GM23338 (cell line): ENCODE data around the gene AP1S1. TPM values are rescaled to one million over a fixed set of nuclear protein-coding genes. Genes with fewer than 3 reads are reported as not detected.

Source experiments
- ATAC-seq: fragments of 200-7000 bp; cut with Tn5 transposase; 3 replicates; pipeline ENCODE4 v1.9.1; 2020
- DNase-seq: peaks from one replicate; pipeline ENCODE4 v3.0.0-alpha.2; 2015; ENCODE audit warnings: low spot score
- H2AFZ ChIP-seq: fragments of 200-600 bp; sonication (generic); 2 replicates; pipeline ENCODE4 v1.8.0; 2016; ENCODE audit warnings: antibody characterized with exemption, mild to moderate bottlenecking, moderate library complexity
- H3F3A ChIP-seq: fragments of 200-600 bp; sonication (generic); replicated peaks from 2 replicates; pipeline ENCODE4 v1.8.0; 2017; ENCODE audit warnings: antibody characterized with exemption, mixed run types, low read depth
- H3K27ac ChIP-seq: fragments of 200-600 bp; sonication (generic); 2 replicates; pipeline ENCODE4 v1.6.1; 2016; ENCODE audit warnings: low read depth
- H3K27me3 ChIP-seq: fragments of 200-600 bp; sonication (generic); 2 replicates; pipeline ENCODE4 v1.8.0; 2016; ENCODE audit warnings: mild to moderate bottlenecking, mixed run types, moderate library complexity; ENCODE audit not compliant: insufficient read depth
- H3K36me3 ChIP-seq: fragments of 200-600 bp; sonication (generic); 2 replicates; pipeline ENCODE4 v1.8.0; 2016; ENCODE audit warnings: mild to moderate bottlenecking; ENCODE audit not compliant: insufficient read depth
- H3K4me1 ChIP-seq: fragments of 200-600 bp; sonication (generic); 2 replicates; pipeline ENCODE4 v1.8.0; 2016; ENCODE audit warnings: mild to moderate bottlenecking, moderate library complexity; ENCODE audit not compliant: insufficient read depth
- H3K4me2 ChIP-seq: fragments of 200-600 bp; sonication (generic); 2 replicates; pipeline ENCODE4 v1.7.1; 2017; ENCODE audit warnings: mixed run types
- H3K4me3 ChIP-seq: fragments of 200-600 bp; sonication (generic); 2 replicates; pipeline ENCODE4 v1.6.1; 2016; ENCODE audit warnings: mixed run types
- H3K79me2 ChIP-seq: fragments of 200-600 bp; sonication (generic); replicated peaks from 2 replicates; pipeline ENCODE4 v1.8.0; 2017; ENCODE audit warnings: mild to moderate bottlenecking; ENCODE audit not compliant: insufficient read depth
- H3K9me2 ChIP-seq: fragments of 200-600 bp; sonication (generic); 2 replicates; pipeline ENCODE4 v1.8.0; 2017; ENCODE audit not compliant: insufficient read depth
- H4K20me1 ChIP-seq: fragments of 200-600 bp; sonication (generic); replicated peaks from 2 replicates; pipeline ENCODE4 v1.8.0; 2017; ENCODE audit warnings: mild to moderate bottlenecking; ENCODE audit not compliant: insufficient read depth
- H3K27ac Mint-ChIP-seq: 2 replicates; pipeline ENCODE4 v1.8.0; 2020; ENCODE audit warnings: inconsistent platforms, mild to moderate bottlenecking, moderate library complexity, mixed read lengths
- H3K27me3 Mint-ChIP-seq: 3 replicates; pipeline ENCODE4 v1.8.0; 2022; ENCODE audit warnings: low read depth, mild to moderate bottlenecking, moderate library complexity, mixed read lengths, inconsistent platforms; ENCODE audit not compliant: insufficient read depth, poor library complexity
- H3K36me3 Mint-ChIP-seq: 3 replicates; pipeline ENCODE4 v1.8.0; 2021; ENCODE audit warnings: low read depth, mild to moderate bottlenecking, inconsistent platforms, moderate library complexity, mixed read lengths
- H3K4me1 Mint-ChIP-seq: 3 replicates; pipeline ENCODE4 v1.8.0; 2020; ENCODE audit warnings: mild to moderate bottlenecking, inconsistent platforms, mixed read lengths
- H3K4me3 Mint-ChIP-seq: 3 replicates; pipeline ENCODE4 v1.8.0; 2021; ENCODE audit warnings: moderate library complexity, mild to moderate bottlenecking, inconsistent platforms, mixed read lengths
- H3K9me3 Mint-ChIP-seq: 3 replicates; pipeline ENCODE4 v1.8.0; 2020; ENCODE audit warnings: moderate library complexity, mild to moderate bottlenecking, inconsistent platforms, mixed read lengths
- EZH2 ChIP-seq: fragments of 200-600 bp; sonication (generic); IDR thresholded peaks from one replicate; pipeline ENCODE4 v1.8.0; 2017; ENCODE audit warnings: antibody characterized with exemption, mild to moderate bottlenecking, low read depth; ENCODE audit not compliant: unreplicated experiment
- EZH2phosphoT487 ChIP-seq: fragments of 200-600 bp; sonication (generic); IDR thresholded peaks from one replicate; pipeline ENCODE4 v1.8.1; 2018; ENCODE audit warnings: antibody characterized with exemption; ENCODE audit not compliant: unreplicated experiment
- JUNB ChIP-seq: IDR thresholded peaks from one replicate; pipeline ENCODE4 v1.6.1; 2016; ENCODE audit warnings: antibody characterized with exemption; ENCODE audit not compliant: unreplicated experiment
- POLR2AphosphoS5 ChIP-seq: IDR thresholded peaks from 2 replicates; pipeline ENCODE4 v1.6.1; 2016; ENCODE audit warnings: antibody characterized with exemption, low read depth
- ZNF114 ChIP-seq: fragments of 250-450 bp; sonication (Bioruptor Pico); IDR thresholded peaks from 2 replicates; pipeline ENCODE4 v1.5.0; 2020; ENCODE audit warnings: mild to moderate bottlenecking, moderate library complexity
- ZNF331 ChIP-seq: fragments of 250-450 bp; sonication (Bioruptor Pico); IDR thresholded peaks from 2 replicates; pipeline ENCODE4 v1.5.0; 2020; ENCODE audit warnings: low read depth, mild to moderate bottlenecking, moderate library complexity
- polyA plus RNA-seq: library from polyadenylated mRNA; unstranded; fragments of >200 nt; fragmentation: Nextera tagmentation; extraction: Ambion mirVana; gene quantifications from 2 replicates; pipeline ENCODE4 v1.2.1, GENCODE V29; 2016
- total RNA-seq: library from RNA; depleted of rRNA; stranded (reverse); fragments of >200 nt; shearing (Covaris generic); gene quantifications from 2 replicates; pipeline ENCODE4 v1.2.3, GENCODE V29; 2014
- TF ChIP-seq, protein P1 (sequence below): fragments of 250-450 bp; sonication (Bioruptor Pico); IDR thresholded peaks from 2 replicates; pipeline ENCODE4 v1.5.0; 2020; ENCODE audit warnings: mild to moderate bottlenecking, moderate library complexity
- TF ChIP-seq, protein P2 (sequence below), 2 experiments: fragments of 200-600 bp in 1 of 2; sonication (generic) in 1 of 2; conservative IDR thresholded peaks; 2 replicates each; pipeline versions ENCODE4 v1.5.1 to v1.6.1; 2016 to 2017; ENCODE audit warnings: antibody characterized with exemption in 2 of 2, low read depth in 2 of 2, mild to moderate bottlenecking in 2 of 2, moderate library complexity in 1 of 2

The AP1S1 gene
- total and polyA plus RNA-seq, 2 experiments from 2014 or later, result 11.5 to 60.6 TPM

GRCh38 chr7:101169110-101169837, 15.0 kb downstream of the AP1S1 start (continued):
- TF ChIP-seq, protein P1, sequence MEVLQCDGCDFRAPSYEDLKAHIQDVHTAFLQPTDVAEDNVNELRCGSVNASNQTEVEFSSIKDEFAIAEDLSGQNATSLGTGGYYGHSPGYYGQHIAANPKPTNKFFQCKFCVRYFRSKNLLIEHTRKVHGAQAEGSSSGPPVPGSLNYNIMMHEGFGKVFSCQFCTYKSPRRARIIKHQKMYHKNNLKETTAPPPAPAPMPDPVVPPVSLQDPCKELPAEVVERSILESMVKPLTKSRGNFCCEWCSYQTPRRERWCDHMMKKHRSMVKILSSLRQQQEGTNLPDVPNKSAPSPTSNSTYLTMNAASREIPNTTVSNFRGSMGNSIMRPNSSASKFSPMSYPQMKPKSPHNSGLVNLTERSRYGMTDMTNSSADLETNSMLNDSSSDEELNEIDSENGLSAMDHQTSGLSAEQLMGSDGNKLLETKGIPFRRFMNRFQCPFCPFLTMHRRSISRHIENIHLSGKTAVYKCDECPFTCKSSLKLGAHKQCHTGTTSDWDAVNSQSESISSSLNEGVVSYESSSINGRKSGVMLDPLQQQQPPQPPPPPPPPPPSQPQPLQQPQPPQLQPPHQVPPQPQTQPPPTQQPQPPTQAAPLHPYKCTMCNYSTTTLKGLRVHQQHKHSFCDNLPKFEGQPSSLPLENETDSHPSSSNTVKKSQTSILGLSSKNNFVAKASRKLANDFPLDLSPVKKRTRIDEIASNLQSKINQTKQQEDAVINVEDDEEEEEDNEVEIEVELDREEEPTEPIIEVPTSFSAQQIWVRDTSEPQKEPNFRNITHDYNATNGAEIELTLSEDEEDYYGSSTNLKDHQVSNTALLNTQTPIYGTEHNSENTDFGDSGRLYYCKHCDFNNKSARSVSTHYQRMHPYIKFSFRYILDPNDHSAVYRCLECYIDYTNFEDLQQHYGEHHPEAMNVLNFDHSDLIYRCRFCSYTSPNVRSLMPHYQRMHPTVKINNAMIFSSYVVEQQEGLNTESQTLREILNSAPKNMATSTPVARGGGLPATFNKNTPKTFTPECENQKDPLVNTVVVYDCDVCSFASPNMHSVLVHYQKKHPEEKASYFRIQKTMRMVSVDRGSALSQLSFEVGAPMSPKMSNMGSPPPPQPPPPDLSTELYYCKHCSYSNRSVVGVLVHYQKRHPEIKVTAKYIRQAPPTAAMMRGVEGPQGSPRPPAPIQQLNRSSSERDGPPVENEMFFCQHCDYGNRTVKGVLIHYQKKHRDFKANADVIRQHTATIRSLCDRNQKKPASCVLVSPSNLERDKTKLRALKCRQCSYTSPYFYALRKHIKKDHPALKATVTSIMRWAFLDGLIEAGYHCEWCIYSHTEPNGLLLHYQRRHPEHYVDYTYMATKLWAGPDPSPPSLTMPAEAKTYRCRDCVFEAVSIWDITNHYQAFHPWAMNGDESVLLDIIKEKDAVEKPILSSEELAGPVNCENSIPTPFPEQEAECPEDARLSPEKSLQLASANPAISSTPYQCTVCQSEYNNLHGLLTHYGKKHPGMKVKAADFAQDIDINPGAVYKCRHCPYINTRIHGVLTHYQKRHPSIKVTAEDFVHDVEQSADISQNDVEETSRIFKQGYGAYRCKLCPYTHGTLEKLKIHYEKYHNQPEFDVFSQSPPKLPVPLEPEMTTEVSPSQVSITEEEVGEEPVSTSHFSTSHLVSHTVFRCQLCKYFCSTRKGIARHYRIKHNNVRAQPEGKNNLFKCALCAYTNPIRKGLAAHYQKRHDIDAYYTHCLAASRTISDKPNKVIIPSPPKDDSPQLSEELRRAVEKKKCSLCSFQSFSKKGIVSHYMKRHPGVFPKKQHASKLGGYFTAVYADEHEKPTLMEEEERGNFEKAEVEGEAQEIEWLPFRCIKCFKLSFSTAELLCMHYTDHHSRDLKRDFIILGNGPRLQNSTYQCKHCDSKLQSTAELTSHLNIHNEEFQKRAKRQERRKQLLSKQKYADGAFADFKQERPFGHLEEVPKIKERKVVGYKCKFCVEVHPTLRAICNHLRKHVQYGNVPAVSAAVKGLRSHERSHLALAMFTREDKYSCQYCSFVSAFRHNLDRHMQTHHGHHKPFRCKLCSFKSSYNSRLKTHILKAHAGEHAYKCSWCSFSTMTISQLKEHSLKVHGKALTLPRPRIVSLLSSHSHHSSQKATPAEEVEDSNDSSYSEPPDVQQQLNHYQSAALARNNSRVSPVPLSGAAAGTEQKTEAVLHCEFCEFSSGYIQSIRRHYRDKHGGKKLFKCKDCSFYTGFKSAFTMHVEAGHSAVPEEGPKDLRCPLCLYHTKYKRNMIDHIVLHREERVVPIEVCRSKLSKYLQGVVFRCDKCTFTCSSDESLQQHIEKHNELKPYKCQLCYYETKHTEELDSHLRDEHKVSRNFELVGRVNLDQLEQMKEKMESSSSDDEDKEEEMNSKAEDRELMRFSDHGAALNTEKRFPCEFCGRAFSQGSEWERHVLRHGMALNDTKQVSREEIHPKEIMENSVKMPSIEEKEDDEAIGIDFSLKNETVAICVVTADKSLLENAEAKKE (CRISPR knock-in tag), result no peak
- TF ChIP-seq ZNF331 (no peak), JUNB (no peak), EZH2phosphoT487 (no peak), ZNF114 (CRISPR knock-in tag) (no peak)

DNA sequence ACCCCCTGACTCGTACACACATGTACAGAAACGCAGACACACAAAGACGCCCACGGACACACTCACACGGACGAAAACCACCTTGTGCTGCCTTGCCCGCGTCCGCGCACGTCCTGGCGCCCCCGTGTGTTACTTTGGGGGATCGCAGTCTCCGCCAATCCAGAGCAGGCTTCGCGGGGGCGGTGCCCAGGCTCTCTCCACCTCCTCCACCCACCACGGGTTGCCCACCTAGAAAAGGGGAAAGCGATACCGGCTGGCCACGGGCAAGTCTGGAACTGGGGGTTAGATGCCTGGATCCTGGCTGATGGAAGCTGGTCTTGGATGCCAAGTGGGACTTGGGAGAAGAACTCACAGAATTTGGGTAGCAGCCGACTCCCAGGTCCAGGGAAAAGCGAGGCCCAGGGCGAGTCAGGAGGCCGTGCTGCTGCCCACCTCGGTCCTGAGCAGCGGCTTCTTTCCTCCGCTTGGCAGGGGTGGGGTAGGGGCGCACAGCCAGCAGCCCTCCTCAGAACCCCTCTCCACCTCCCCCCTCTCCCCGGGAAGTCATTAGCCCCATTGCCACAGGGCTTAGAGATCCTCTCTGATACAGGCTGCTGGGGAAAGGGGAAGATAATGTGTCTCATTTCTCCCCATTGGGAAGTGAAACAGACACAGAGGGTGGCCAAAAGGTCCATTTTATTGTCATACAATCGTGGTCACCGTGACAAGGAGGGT, 15.7 kb downstream of the AP1S1 start:
- H3K4me1 ChIP-seq, result peaks cover 61% of the 10 kb centered on the region

More for the DNA sequence above, 15.7 kb downstream of the AP1S1 start:
- H4K20me1 ChIP-seq, result peaks cover 5% of the 10 kb centered on the region; the same call in 1 of the 2 replicates
- Mint-ChIP-seq H3K27me3 (peaks cover 96% of the 10 kb centered on the region), H3K4me1 (peaks cover 64% of the 10 kb centered on the region), H3K27ac (no peak overlapping the region), H3K9me3 (peaks cover 4% of the 10 kb centered on the region; the same call in 2 of the 3 replicates), H3K4me3 (peak overlapping the region; percentile 60), H3K36me3 (no peaks in the 10 kb centered on the region; the same call in 2 of the 3 replicates)
- ATAC-seq, result peak; percentile 5
- peak overlapping the region; percentile 76 for H3K4me3 ChIP-seq
- H3K79me2 ChIP-seq, result no peaks in the 10 kb centered on the region
- peaks cover 20% of the 10 kb centered on the region for H3F3A ChIP-seq
- H3K9me2 ChIP-seq, result no peaks in the 10 kb centered on the region
- H2AFZ ChIP-seq, result peak overlapping the region; percentile 52; the same call in 1 of the 2 replicates
- peak overlapping the region; percentile 98 for H3K4me2 ChIP-seq
- peak; percentile 83 for DNase-seq
- TF ChIP-seq POLR2AphosphoS5 (no peak), EZH2 (peak; percentile 63)
- TF ChIP-seq, protein P2, sequence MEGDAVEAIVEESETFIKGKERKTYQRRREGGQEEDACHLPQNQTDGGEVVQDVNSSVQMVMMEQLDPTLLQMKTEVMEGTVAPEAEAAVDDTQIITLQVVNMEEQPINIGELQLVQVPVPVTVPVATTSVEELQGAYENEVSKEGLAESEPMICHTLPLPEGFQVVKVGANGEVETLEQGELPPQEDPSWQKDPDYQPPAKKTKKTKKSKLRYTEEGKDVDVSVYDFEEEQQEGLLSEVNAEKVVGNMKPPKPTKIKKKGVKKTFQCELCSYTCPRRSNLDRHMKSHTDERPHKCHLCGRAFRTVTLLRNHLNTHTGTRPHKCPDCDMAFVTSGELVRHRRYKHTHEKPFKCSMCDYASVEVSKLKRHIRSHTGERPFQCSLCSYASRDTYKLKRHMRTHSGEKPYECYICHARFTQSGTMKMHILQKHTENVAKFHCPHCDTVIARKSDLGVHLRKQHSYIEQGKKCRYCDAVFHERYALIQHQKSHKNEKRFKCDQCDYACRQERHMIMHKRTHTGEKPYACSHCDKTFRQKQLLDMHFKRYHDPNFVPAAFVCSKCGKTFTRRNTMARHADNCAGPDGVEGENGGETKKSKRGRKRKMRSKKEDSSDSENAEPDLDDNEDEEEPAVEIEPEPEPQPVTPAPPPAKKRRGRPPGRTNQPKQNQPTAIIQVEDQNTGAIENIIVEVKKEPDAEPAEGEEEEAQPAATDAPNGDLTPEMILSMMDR (conservative IDR thresholded peaks at IDR 0.05; ENCODE audit: low read depth in 2 of 2), result peak; percentile 89 to 91
- no peaks in the 10 kb centered on the region for H3K36me3 ChIP-seq
- no peak overlapping the region for H3K27ac ChIP-seq
- peaks cover 94% of the 10 kb centered on the region for H3K27me3 ChIP-seq
